ENCODE data around the gene EXOC3.
"Not testable (repeated sequence)": the region's sequence is repeated elsewhere in the genome, so short reads cannot be mapped to it uniquely, and the experiment has no call there.

The EXOC3 gene

DNA sequence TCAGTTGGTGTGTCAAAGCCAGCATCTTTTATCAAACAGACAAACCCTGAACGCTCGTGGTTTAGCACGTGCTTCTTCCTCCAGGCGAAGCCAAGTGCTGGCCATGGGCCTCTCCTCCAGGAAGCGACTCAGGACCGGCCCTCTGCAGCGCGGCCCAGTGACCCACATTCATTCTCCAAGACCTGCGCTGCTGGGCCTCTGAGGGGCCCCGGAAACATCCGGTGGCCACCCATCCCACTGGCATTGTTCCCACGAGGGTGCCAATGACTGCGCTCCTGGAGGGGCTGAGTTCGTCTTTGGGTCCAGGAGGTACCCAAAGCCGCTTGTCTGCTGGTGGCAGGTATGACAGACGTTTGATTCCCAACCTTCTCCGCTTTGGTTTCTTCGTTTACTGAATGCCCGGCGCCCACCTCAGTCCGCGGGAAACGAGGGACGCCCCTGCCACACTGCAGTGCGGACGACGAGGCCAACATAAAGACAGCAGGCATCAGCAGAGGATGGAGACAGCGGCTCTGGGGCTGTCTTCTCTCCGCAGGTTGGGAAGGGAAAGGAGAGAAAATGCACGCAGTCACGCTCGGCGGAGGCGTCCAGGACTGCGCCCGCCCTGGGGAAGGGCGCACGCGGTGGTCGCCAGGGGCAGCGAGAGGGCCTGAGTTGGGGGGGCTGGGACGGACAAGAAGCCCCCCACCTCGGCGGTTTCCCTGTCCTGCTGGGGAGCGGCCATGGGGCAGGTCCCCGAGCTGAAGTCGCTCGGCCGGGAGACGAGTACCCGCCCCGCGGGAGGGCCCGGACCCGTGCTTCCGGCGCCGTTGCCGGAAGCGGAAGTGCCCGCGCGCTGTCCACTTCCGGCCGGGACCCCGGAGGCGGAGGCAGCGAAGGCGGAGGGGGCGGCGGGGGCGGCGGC, at the start of gene EXOC3:
TSS of gene EXOC3 (plus strand) at position 842 of the 904 bp plus-strand sequence. CDS start 3,030 bp downstream, outside the sequence.
- peak; percentile 34 to 58 for DNase-seq

DNA sequence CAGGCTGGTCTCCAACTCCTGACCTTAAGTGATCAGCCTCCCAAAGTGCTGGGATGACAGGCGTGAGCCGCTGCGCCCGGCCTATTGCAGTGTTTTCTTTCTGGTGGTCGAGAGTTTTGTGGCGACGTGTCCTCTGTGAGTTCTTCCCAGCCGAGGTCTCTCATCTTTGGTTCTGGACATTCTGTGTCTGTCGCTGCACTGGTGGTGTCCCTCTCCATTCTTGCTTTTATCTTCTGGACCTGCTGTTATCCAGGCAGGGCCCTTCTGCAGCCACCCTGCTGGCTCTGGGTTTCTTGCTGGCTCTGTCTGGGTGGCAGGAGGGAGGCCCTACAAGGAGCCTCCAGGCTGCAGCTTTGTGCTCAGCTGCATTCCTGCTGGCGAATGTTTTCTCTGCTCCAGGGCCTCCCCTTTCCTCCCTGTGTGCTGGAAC, 49.1 kb upstream of the EXOC3 start:
- DNase-seq, result no peak

DNA sequence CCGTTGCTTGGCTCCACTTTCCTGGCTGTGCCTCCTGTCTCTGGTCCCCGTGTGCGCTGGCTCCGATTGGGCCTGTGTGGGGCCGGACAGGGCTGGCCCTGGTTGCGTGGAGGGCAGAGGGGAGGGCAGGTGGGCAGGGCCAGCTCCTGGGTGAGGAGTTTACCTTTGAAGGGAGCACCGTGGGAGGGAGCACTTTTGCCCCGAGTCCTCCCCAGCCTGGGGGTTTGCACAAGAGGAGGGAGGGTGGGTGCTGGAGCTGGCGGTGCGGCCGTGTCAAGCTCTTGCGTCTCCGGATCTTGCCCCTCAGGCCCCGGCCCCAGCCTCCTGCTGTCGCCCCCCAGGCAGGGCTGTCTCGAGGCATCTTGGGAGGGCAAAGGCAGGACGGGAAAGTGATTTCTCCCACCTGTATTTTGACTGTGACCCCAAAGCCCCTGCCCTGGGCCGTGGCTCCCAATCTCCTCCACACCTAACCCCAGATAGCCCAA, 48.3 kb upstream of the EXOC3 start:
- no peak for DNase-seq

DNA sequence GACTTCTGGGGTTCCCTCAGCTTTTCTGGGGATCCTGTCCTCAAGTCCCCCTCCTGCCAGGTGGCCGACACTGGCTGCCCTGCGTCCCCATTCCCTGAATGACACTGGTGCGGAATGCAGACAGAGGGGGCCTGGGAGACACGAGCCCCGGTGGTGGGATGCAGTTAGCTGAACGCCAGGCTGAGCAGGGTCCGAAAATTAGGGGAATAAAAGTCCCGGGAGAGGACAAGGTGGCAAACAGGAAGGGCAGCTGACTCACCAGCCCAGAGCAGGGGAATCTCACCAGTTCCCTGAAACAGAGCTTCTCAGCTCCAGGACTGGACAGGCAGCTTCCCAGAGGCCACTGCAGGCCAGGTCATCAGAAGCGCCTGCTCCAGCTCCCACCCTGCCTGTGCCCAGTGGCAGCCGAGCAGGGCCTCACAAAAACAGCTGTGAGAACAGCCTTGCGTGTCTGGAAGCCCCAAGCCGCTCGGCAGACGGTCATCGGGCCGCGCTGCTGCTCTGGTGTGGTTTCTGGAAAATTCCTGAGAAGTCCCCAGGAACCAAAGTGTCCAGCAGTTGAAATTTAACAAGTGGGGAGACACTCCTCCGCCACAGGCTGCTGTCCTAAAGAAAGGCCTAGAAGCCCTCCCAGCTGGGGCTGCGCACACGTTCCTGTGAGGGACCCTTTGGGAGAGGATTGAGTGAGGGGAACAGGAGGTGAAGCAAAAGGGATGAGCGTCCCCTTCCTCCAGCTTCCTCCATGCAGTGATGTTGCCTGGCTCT, 47.6 kb upstream of the EXOC3 start:
- DNase-seq, result no peak

DNA sequence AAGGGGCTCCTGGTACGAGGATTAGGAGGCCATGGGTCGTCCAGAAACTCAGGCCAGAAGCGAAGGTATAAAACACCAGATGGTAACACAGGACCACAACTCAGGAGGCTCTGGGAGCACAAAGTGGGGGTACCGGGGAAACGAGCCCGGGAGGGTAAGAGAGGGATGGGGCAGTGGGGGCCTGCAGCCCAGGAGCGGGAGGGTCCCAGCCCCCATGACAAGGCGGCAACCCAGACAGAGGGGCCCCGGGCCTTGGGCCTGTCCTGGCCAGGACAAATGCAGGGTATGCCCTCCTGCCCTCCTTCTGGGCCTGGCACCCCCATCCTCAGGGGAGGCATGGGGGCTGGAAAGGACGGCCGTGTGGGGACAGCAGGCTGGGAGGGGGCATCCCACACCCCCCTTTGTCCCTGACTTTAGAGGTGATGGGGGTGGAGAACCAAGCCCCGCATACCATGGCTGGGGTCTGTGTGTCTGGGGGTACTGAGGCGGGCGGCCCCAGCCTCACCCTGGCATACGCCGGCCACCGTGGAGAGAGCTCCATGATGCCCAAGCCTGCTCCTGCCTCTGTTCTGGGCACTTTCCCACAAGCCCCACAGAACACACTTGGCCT, 47.0 kb upstream of the EXOC3 start:
- no peak for DNase-seq

DNA sequence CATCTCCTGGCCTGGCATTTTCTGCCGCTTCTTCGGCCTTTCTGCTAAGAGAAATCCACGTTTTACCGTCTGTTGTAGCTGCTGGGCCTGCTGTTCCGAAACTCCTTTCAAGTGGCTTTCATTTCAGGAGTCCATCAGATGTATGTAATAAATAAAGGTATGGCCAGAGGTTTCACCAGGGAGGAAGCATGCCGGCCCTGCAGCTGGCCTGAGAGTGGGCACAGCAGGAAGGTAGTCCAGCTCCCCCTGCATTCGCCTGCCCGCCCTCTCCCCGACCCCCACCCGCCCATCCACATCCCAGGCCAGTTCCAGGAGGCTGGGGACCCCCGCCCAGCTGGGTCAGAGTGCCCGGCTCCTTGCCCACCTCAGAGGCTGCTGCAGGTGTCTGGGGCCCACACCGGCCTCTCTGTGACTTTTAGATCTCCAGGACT, 46.4 kb upstream of the EXOC3 start:
- no peak for DNase-seq

DNA sequence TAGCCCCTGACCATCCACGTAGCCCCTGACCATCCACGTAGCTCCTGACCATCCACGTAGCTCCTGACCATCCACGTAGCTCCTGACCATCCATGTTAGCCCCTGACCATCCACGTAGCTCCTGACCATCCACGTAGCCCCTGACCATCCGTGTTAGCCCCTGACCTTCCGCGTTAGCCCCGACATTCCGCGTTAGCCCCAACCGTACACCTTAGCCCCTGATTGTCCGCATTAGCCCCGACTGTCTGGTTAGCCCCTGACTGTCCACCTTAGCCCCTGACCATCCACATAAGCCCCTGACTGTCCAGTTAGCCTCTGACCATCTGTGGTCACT, 44.9 kb upstream of the EXOC3 start:
- DNase-seq, result not testable (repeated sequence)

DNA sequence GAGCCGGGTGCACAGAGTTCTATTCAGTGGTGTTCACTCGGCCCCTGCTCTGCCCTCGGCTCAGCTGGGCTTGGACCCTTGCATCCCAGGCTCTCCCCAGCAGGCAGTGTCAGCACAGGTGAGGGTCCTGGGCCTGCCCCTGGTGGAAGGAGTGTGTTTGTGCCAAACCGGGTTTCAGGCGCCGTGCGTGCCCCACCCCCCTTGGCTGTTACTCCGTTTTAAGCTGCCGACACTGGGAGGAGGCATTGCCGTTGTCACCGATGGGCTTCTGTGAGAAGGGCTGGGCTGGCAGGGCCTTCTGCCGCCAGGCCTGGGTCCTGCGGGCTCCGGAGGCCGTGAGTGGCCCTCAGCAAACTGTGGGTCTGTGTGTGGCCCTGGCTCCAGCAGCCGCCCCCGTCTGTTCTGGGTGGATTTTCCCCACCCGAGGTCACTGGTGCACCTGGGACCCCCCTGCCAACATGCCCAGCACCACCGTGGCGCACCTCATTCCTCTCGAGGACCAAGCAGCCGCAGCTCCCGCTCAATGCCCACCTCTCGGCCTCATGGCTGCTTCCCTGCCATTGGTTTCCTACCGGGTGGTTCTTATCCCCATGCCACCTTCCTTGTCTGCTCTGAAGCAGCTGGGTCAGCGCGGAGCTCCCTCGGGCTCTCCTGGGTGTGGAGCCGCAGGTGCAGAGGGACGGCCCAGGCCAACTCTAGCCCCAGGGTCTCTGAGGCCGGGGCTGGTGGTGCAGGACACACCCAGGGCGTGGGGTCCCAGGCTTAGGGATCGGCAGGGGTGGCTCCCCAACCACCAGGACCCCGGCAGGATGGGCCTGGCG, 44.3 kb upstream of the EXOC3 start:
- no peak for DNase-seq

DNA sequence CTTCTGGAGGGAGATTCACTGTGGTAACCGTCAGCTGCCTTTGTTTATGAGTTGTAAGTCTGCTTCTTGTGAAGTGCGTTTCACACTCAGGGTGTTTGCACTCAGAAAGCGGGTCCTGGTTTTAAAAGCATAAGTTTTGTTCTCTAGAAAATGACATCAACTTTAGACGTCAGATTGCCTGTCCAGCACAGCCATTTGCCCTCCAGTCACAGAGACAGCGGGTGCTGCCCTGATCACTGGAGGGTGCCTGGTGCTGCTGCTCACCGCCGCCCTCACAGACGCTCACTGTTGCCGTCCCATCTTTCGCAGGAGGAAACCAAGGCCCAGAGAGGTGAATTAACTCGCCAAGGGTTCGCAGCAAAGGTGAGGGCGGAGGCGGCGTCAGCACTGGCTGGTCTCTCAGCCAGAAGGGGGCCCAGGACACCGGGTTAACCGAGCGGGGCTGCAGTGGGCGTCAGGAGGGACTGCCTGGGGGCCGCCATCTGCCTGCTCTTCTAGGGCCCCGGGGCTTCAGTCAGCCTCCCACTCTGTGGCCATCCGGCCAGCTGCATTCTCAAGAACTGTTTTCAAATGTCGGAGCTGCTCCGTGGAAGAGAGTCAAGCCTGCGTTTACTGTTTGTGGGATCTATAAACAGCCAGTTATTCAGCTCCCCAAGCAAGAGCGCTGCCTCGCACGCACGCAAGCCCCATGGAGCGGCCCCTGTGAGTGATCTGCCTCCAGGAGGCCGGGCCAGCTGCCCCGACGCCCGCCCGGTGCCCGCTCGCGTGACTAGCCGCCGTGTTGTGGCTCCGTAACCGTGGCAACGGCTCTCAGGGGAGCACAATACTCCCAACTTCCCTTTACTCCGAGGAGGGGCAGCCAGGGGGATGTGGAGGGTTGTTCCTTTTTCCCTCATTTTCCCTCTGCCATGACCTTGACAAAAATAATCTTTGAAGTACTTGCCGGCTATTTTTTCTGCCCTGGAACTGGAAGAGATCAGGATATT, 43.4 kb upstream of the EXOC3 start:
- DNase-seq, result no peak

DNA sequence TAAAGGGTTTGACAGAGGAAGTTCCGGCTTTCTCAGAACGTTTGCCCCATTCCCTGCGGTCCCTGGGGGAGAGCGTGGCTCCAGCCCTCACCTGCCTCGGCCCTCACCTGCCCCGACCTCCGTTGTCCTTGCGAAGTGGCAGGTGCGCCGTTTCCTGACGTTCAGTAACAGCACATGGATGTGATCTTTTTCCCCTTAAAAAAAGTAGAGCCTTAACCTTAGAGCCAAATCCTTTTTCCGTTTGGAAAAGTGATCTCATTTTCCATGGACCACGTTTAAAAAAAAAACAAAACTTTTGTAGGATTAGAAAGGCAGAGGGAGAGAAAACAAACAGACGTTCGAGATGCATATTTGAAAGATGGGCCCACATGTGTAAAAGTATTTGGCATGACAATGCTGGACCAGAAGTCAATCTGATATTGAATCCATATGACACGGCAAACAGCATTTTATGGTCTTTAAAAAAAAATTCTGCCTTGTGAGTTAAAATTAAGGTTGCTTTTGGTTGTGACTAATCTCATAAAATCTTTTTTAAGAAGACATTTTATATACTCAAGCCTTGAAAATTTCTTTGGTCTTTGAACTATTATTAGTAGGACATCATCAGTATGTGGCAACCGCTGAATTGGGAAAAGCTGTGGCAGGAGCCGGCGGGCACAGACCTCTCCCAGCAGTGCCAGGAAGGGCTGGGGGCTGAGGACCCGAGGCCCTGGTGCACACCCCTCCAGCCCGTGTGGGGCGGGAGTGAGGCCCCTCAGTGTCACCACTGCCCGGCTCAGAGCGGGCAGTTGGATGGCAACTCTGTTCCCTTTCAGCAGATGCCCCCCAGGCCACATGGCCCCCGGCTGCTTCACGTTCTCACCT, 42.5 kb upstream of the EXOC3 start:
- no peak for DNase-seq

DNA sequence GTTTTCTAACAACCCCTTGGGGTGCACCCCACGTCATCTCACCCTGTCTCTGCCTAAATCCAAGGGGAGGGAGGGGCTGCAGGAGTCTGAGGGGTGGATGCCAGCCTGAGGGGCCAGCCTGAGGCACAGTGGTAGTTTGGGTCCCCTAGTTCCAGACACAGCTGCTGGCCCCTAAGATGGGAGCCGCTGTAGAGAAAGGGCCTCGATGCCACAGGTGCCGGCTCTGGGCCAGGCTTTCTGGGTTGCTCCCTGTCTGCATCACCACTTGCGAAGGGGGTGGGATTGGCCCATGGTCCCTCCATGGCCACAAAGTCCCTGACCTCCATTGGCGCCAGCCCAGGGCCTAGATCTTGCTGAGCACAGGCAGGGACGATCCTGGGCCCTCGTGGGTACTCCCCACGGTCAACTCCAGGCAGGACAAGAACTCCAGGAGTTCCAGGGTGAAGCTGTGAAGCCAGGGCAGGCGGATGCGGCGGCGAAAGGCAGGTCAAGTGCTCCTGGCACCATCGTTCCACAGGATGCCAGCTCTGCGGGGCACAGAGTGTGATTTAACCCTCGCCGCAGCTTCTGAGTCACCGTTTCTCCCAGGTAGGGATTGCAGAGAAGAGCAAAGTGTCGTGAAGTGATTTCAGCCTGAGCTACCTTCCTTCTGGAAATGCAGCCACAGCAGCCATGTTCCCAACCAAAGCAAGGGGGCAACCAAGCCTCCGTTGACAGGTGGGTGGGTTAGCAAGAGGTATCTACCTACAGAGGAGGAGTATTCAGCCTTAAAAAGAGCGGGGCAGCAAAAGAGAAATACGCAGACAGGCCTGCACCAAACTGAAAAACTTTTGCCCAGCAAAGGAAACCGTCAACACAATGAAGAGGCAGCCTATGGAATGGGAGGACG, 41.6 kb upstream of the EXOC3 start:
- no peak for DNase-seq

DNA sequence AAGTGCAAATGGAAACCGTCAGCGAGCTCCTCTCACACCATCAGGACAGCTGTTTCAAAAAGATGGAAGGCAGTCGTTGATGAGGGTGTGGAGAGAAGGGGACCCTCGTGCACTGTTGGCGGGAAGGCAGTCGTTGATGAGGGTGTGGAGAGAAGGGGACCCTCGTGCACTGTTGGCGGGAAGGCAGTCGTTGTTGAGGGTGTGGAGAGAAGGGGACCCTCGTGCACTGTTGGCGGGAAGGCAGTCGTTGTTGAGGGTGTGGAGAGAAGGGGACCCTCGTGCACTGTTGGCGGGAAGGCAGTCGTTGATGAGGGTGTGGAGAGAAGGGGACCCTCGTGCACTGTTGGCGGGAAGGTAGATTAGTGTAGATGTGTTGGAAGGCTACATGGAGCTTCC, 40.8 kb upstream of the EXOC3 start:
- not testable (repeated sequence) for DNase-seq

DNA sequence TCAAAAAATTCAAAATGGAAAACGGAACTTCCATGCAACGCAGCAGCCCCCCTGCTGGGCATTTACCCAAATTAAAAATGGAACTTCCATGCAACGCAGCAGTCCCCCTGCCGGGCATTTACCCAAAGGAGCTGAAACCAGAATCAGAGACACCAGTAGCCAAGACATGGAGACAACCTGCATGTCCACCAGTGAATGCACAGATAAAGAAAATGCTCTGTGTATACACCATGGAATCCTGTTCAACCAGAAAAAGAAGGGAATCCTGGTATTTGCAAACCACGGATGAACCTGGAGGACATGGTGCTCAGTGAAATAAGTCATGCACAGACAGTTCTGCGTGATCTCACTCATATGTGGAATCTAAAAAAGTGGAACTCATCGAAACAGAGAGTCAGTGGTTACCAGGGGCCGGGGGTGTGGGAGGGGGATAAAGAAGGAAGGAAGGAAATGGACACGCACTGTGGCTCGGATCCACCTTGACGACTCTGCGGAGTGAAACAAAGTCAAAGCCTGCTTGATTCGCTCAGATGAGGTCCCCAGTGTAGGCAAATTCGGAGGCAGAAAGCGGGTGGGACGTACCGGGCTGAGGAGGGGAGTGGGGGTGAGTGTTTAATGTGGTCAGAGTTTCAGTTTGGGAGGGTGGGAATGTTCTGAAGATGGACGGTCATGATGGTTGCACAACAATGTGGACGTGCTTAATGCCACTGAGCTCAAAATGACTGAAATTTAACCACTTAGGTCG, 40.2 kb upstream of the EXOC3 start:
- DNase-seq, result no peak

DNA sequence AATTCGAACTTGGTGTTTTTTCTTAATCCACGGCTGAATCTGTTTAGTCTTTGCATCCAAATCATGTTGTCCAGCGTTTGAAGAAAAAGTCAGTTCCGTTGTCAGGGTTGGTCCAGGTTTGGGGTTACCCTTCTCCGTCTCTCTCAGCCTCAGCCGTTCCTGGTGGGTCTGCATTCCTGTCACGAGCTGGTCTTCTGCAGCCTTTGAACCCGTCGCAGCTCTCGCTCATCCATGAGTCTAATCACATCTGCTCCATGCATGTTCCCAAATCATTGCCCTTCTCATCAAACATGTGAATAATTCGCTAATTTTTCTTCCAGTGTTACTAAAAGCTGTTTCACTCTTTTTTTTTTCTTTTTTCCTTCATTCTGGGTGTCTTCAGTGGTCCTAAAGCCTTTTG, 39.0 kb upstream of the EXOC3 start:
- DNase-seq, result no peak

DNA sequence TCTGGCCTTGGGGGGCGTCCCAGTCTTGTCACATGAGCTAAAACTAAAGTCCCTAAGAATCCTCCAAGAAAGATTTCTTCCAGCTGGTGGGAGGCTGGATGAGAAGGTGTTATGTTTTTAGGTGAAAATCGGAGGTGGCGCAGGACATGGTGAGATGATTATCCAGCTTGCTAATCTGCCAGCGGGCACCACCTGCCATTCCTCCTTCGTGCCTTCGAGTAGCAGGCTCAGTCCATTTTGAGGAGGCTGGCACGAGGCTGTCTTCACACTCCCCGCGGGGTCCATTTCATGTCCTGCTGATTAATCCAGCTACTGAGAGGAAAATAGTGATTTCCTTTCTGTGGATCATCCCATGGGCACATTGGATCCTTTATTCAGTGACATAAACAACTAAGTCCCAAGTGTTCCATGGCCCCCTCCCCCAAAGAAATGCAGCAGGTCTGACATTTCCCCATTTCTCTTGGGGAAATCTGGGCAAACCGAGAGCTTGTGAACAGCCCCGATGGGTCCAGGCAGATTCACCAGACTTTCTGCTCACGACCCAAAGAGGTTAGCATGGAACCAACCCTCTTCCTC, 38.2 kb upstream of the EXOC3 start:
- no peak for DNase-seq

DNA sequence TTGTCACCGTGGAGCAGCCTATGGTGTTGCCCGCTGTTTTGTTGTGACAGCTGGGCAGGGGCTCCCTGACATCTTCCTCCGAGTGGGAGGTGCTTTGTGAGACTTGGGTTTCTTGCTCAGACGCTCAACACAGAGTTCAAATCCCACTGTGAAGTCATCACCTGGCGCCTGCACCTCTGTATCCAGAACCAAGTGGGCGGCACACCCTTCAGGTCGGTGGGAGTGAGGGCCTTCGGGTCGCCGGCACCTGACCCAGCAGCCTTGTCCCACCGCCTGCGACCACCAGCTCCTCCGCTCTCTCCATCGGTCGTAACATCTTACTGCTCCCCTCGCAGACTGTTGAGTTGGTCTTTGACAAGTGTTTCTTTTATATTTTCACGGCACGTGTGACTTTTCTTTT, 37.6 kb upstream of the EXOC3 start:
- no peak for DNase-seq

DNA sequence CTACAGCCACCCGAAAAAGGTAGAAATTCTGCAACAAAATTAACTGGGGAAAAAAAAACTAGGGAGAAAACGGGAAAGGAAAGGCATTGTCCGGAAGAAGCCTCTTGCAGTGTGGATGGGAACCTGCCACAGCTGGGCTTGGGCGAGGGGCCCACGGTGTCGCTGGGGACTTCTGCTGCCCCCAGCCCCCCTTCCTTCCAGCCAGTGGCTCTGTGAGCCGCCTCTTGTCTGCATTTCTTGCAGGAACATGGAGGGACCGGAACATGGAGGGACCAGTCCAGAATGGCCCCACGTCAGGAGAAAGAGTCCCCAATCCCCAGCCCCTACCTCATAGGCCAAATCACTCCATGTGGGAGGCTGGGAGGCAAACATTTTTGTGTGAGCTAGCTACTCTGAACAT, 36.9 kb upstream of the EXOC3 start:
- no peak for DNase-seq

DNA sequence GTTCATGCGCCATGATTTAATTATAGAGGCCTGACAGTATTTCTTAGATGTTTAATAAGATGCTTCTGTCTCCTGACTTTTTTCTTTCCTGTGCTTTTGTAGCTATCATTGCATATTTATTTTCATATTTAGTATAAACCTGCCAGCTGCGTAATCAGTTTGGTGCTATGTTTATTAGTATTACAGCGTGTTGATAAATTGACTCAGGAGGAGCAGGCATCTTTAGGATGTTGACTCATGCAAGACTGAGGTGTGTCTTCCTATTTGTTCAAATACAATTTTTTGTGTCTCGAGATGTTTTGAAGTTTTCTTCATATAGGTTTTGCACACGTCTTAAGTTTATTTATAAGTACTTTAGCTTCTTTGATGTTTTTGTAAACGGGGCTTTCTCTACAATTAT, 35.9 kb upstream of the EXOC3 start:
- DNase-seq, result no peak

Data from hippocampal formation (tissue), 2 donors.